OCI-LY7 (cell line): ENCODE measurements around the gene PPP1R3G.

Source experiments
- CTCF ChIP-seq: fragments of 200-600 bp; sonication (generic); conservative IDR thresholded peaks from 2 replicates; pipeline ENCODE4 v1.5.1; 2014; ENCODE audit warnings: mild to moderate bottlenecking, antibody characterized with exemption, low read length, moderate library complexity, mixed read lengths
- EZH2phosphoT487 ChIP-seq: fragments of 200-600 bp; sonication (generic); IDR thresholded peaks from 2 replicates; pipeline ENCODE4 v1.6.1; 2018; ENCODE audit warnings: low read depth, borderline replicate concordance, mild to moderate bottlenecking, mixed run types, antibody characterized with exemption, low read length, moderate library complexity, mixed read lengths

- TF ChIP-seq CTCF (no peak), EZH2phosphoT487 (no peak)
Observed at GRCh38 chr6:5127106-5127687, 42.1 kb downstream of the PPP1R3G start.
